Middle frontal gyrus (tissue), 1 donor: ENCODE data around the gene PHC2.

Source experiments
- DNase-seq: peaks from one replicate; pipeline ENCODE4 v3.0.0-alpha.2; 2015; ENCODE audit warnings: low spot score; ENCODE audit errors: extremely low spot score

Gene PHC2

GRCh38 chr1:33351281-33351660, 79.6 kb downstream of the PHC2 start:
- DNase-seq = no peak

GRCh38 chr1:33350611-33351280, 80.1 kb downstream of the PHC2 start:
- no peak for DNase-seq

DNA sequence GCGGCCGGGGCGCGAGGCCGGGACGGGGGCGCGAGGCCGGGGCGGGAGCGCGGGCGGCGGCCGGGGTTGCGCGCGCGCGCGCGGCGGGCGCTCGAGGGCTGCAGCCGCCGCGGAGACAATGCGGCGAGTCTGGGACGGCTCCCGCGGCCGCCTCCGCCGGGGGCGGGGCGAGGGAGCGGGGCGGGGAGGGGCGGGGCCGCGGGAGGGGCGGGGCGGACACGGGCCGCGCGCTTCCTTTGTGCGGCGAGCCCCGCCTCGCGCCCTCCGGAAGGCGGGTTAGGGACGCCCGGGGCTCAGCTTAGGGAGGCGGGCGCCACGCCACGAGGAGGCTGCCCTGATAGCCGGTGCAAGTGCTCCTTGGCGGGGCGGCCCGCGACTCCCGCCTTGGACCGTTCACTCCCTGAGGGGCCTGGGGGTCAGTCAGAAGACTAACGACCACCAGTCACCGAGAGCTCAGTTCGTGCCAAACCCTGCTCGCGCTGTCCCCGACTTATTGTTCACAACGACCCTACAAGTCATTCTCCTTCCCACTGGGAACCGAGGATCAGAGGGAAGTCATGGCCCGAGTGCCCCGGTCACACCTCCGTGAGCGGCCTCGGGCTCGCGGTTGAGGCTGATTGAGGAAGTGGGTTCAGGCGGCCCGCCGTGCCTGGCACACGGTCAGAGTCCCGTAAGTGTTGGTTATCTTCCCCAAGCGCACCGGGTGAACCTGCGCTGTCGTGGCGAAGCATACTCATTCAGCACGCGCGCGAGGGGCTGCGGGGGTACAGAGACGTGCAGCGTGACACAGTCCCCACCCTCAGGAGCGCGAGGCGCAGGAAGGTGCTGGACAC, 80.9 kb downstream of the PHC2 start:
- peak; percentile 69 for DNase-seq

DNA sequence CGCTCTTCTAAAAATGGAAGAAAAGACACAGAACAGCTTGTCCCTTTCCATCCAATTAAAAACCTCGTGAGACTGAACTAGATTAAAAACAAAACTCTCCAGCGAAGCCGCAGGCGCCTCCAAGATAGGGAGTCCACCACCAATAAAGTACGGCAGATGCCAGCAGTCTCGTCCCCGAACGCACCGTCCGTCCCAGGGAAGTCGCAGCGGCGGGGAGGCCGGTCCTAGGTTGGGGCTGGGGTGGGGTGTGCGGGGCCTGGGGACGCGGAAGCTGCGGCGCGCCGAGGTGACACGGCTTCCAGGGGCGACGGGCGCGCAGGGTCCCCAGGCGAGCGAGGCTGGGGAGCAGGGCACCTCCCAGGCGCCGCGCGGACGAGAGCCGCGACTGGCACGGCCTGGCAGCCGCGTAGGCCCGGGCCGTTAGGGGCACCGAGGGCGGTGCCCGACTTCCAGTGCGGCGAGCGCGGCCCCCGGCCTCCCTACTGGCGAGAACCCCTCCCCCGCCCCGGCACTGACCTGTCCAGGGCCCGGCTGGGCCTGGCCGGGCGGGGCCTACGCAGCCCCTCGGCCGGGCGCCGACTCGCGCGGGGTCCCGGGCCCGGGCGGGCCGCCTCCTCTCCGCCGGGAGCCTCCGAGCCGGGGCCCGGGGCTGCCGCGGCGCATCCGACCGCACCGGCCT, 81.7 kb downstream of the PHC2 start:
- no peak for DNase-seq

- no peak for DNase-seq
These were observed 82.2 kb downstream of the PHC2 start for GRCh38 chr1:33348676-33349080.

GRCh38 chr1:33348194-33348593, 82.7 kb downstream of the PHC2 start:
- DNase-seq = no peak

DNA sequence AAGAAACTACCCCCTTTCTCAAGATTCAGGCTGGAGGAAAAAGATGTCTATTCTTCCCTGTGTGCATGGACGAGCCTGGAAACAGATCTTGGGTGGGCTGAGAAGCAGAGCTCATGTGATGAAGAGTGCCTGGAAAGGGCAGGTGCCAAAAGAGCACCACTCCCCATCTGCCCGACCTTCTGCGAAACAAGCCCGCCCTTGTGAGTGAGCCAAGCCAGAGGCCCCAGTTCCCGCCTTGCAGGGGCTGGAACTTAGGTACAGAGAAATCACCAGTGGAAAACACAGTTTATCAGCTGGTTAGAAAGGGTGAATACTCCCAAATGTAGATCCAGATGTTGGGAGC, 83.3 kb downstream of the PHC2 start:
- no peak for DNase-seq

DNA sequence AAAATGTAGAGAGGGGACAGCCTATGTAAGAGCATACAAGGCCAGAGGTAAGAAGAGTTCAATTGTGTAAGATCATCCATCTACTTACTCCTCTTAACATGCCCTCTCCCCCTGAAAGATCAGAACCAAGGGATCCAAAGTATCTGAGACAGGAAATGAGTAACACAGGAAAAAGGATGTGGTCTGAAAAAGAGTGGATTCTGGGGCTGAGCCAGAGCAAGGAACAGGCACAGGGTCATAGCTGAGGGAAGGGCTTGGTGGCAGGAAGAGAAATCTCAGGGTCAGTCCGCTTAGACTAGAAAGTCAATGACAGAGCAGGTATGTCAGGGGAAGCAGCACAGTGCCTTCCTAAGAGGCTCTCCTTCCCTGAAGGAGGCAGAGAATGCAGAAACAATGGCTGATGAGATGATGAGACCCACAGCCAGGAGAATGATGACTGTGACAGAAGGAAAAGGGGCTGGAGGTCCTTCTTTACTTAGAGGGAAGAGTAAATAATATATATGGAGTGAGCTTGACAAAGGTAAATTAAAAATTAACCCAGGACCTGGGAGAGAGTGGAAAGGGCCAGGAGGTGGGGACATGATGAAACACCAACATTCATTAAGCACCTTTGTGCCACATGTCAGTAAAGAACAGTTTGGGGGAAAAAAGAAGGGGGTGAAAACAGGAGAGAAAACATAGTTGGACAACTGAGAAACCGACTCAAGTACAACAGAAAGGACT, 83.8 kb downstream of the PHC2 start:
- DNase-seq = no peak

GRCh38 chr1:33346533-33346926, 84.4 kb downstream of the PHC2 start:
- no peak for DNase-seq

DNA sequence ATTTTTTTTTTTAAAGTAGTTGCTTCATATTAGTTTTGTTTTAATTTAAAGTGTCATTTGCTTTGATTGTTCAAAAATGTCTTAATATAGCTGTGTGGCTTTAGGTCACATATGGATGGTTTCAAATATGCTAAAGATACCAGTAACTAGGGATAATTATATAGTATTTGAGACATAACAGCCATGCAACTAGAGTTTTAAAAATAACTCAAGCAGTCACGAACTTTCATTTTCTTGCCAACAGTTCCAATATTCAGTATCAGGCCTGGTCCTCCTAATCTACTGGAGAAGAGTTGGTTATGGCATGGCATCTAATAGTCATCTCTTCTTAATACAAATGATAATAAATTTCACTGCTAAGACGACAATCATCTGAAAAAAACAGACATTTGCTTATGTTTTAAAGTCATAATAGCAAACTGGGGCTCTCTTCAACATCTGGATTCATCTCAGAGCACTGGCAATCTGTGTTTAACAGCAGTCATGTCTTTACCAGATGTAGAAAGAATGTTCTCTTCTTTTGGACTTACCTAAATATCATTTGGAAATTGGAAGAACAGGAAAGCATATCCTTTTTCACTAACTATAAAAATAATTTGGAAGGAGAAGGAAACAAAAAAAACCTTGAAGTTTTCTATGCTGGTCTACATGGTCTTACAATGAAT, 85.9 kb downstream of the PHC2 start:
- DNase-seq = no peak

GRCh38 chr1:33343539-33343938, 87.4 kb downstream of the PHC2 start:
- no peak for DNase-seq

GRCh38 chr1:33342041-33342723, 88.7 kb downstream of the PHC2 start:
- DNase-seq = no peak

- no peak for DNase-seq
These were observed 89.7 kb downstream of the PHC2 start for GRCh38 chr1:33341190-33341589.

DNA sequence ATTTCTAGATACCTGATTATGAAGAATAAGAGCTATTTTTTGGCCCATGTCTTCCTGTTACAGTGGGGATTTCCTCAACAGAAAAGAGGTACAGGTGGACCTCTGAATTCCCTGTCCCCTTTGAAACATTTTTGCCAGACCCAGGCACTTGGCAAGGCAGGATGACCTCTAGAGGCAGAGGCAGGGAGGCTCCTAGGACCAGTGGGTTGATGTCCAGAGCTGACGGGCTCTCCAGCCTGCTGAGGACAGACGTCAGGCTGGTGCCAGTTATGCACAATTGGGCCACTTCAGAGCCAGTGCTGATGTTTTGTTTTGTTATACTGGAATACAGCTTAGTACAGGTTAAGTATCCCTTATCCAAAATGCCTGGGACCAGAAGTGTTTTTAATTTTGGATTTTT, 91.5 kb downstream of the PHC2 start:
- no peak for DNase-seq

GRCh38 chr1:33338440-33339211, 92.3 kb downstream of the PHC2 start:
- no peak for DNase-seq

GRCh38 chr1:33338048-33338439, 92.9 kb downstream of the PHC2 start:
- DNase-seq = no peak

GRCh38 chr1:33337441-33337840, 93.5 kb downstream of the PHC2 start:
- no peak for DNase-seq

DNA sequence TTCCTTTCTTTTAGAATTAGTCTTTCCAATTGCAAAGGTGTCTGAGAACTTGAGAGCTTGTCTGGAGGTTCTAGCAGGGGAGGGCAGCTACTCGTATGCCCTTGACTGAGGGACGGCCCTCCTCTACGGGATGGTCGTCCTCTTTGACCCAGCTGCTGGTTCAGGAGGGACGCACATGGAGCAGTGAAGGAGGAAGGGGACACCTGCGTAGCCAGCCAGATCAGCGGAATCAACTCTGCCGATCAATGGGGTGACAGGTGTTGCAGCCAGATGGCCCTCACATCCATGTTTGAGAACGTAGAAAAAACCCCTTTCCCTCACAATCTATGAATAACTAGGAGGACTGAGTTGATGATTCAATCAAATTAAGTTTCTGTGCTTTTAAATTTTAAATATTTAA, 94.3 kb downstream of the PHC2 start:
- DNase-seq = no peak

DNA sequence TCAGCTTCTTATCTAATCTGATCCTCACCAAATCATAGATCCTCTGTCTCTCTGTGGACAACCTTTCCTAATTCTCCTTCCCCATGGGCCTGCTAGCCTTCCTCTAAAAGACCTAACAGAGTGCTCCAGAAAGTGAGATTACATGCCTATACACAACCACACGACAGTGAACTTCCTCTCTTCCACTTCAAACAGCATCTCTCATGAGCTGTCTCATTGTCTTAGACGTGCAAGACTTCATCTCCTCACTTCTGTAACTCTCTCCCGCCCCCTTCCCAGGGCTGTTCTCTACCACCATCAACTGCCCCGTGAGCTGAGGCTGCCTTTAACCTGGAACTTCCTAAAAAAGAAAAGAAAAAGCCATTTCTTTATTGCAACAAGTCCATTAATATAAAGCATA, 95.9 kb downstream of the PHC2 start:
- DNase-seq = no peak

DNA sequence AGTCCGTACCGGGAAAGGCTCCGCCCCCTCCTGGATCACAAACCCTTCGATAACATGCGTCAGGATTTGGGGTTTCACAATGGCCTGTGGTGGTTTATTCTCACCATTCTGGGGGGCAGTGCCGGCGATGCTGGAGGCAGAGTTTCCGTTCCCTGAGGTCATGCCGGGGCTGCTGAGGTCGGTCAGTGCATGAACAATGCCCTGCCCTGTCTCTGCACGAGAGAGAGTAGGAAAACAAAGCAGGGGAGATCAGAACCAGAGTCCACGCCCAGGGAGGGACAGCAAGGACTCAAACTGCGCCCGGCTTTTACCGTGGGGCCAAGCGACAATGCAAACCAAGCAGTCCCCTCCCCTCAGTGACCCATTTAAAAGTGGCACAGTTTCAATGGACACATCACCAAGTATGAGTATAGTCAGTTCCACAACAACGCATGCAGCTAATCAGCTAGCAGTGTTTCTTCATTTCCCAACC, 96.8 kb downstream of the PHC2 start:
- no peak for DNase-seq
